GM10847 (cell line): ENCODE results near the gene RAB4A.

Source experiments
- POLR2A ChIP-seq: IDR thresholded peaks from 2 replicates; pipeline ENCODE4 v1.6.1; 2011; ENCODE audit not compliant: insufficient read length; ENCODE audit errors: extremely low read depth

The RAB4A gene

DNA sequence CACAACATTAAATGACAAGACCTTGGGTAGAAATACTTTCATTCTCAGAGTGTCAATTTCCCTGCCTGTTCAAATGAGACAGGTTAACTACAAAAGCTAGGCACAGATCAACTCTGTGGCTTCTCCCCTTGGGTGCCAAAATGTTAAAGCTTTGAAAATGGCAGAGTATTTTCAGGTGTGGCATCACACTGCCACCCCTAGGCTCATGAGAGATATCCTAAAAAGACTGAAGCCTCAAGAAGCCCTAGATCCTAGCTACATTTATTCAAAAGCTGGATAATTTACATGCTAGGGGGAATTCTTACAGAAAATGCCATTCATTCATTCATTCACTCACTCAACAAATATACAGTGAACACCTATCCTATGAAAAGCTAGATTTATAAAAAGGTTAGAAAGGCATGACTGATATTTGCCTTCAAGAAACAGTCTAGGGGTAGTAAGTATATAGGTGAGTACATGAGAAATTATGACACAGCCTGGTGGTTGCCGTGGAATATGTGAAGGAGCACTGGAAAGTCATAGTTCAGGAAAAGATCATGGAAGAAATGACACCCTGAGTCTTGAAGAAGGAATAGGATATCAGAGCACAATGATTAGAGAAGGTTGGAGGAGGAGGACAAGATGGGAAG, 15.9 kb upstream of the RAB4A start:
- TF ChIP-seq POLR2A: no peak

DNA sequence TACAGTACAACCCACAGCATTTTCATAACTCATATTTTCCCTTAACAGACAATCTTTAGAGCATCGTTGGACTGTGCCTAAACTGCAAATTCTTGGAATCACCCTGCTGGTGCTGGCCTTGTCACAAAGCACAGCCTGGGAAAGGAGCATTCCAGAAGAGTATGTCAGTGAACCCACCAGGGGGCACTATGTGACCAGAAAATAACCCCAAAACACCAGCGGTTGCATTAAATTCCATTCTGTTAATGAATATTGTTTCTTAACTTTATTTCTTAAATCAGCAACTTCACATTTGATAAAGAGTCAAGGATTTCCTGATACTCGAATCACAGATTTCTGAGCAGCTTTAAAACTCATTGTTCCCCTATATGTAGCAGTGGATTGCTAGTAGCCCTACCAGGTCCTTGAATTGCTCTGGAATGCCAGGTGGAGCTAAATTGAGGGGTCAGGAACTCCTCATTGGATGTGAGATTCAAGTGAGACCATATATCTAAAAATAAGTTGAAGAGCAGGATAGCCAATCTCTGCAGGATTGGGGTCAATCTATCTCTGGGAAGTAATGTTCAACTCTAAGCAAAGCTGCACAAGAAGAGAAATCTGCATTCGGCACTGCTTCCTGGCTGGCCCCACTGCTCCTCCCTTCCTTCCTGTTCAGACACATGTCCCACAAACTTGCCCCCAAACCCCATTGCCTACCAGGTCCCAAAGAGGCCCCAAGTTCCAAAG, 12.7 kb upstream of the RAB4A start:
- no peak for TF ChIP-seq POLR2A

DNA sequence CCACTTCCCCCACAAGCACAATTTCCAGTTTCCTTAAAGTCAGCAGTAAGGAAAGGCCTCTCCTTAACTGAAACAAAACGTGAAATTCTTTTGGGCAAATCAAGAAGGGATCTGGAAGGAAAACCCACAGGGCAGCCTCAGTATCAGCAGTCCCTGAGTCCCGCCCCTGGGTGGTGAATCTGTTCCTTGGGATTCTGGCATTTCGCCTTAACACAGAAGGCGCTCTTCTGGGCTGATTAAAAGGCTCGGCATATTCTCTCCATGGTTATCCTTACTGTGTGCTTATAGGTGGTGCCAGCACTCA, 12.2 kb upstream of the RAB4A start:
- no peak for TF ChIP-seq POLR2A

DNA sequence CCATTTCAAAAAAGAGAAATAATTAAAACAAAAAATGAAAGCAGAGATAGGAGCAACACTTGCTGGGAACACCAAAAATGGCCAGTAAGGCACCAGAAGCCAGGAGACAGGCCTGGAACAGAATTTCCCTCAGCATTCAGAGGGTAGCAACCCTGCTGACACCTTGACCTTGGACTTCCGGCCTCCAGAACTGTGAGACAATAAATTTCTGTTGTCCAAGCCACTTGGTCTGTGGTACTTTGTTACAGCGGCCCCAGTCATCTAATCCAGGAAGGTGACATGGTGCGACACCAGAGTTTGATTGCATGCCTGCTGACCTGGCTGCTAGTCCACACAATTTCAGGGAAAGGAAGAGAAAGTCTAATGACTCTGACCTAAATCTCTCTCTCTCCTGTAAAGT, 10.6 kb upstream of the RAB4A start:
- TF ChIP-seq POLR2A: no peak

DNA sequence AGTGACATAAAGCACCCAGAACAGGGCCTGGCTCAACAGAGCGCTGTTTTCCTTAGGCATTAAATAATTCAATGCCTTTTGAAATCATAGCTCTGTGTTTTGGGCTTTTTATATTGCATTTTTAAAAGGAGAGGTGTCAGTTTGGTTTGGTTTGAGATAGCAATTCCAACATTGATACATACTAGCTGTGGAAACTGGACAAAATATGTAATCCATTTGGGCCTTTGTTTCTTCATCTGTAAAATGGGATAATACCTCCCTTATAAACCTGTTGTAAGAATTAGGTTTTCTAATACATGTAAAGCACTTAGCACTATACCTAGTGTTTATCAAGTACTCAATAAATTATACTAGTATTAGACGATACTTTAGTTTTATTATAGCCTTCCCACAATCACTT, 8.7 kb upstream of the RAB4A start:
- no peak for TF ChIP-seq POLR2A

DNA sequence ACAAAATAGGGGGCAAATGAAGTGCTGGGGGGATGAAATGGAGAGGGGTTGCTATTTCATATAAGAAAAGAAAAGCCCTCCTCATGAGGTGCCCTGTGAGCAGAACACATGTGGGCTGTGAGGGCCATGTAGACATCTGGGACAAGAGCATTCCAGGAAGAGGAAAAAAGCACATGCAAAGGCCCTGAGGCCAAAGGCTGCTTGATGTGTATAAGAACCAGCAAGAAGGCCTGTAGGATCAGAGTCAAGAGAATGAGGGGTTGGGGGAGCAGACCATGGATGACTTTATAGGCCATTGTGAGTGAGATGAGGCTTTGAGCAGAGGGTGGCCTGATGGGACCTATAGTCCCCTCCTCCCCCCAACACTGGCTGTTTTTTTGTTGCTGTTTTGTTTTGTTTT, 7.7 kb upstream of the RAB4A start:
- TF ChIP-seq POLR2A: no peak

DNA sequence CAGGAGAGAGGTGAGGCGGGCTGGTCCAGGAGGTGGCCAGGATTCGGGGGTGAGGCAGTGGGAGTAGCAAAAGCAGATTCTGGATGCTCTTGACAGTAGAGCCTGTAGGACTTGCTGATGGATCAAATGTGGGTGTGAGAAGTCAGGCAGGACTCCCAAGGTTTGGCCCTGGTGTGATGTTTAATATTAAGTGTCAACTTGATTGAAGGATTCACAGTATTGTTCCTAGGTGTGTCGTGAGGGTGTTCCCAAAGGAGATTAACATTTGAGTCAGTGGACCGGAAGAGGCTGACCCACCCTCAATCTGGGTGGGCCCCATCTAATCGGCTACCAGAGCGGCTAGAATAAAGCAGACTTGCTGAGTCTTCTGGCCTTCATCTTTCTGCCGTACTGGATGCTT, 6.8 kb upstream of the RAB4A start:
- TF ChIP-seq POLR2A: no peak

DNA sequence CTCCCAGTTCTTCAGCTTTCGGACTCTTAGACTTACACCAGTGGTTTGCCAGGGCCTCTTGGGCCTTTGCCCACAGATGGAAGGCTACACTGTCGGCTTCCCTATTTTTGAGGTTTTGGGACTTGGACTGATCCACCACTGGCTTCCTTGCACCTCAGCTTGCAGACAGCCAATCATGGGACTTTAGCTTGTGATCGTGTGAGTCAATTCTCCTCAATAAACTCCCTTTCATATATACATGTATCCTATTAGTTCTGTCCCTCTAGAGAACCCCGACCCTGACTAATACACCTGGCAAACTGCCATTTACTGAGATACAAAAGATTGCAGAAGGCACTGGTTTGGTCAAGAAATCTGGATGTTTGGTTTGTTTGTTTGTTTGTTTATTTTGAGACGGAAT, 6.4 kb upstream of the RAB4A start:
- TF ChIP-seq POLR2A: no peak

DNA sequence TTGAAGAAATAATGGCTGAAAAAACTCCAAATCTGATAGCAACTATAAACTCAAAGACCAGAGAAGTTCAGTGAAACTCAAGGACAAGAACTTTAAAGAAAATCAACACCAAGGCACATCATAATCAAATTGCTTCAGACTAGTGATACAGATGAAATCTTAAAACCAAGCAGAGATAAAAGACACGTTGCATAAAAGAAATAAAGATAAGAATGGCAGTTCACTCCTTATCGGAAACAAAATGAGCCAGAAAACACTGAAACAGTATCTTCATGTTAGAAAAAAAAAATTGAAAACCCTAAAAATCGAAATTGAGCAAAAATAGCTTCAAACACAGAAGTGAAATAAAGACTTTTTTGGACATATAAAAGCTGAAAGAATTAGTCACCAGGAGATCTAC, 4.6 kb upstream of the RAB4A start:
- no peak for TF ChIP-seq POLR2A

DNA sequence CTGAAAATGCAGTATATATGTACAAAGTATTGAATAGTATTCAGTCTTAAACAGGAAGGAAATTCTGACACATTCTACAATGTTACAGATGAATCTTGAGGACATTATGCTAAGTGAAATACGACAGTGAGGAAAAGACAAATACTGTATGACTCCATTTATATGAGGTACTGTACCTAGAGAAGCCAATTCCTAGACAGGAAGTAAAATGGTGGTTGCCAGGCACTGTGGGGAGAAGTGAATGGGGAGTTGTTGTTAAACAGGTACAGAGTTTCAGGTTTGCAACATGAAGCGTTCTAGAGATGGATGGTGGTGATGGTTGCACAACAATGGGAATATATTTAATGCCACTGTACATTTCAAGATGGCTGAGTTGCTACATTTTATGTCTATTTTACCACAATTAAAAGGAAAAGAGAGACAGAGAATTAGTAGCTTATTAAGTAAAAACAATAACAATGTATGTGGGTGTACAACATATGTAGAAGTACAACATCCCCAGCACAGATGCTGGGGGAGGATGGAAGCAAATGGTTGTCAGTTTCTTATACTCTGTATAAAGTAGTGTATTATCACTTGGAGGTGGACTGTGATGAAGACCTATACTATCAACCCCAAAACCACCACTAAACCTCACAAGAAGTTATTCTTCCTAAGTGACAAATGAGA, 3.9 kb upstream of the RAB4A start:
- TF ChIP-seq POLR2A: no peak

DNA sequence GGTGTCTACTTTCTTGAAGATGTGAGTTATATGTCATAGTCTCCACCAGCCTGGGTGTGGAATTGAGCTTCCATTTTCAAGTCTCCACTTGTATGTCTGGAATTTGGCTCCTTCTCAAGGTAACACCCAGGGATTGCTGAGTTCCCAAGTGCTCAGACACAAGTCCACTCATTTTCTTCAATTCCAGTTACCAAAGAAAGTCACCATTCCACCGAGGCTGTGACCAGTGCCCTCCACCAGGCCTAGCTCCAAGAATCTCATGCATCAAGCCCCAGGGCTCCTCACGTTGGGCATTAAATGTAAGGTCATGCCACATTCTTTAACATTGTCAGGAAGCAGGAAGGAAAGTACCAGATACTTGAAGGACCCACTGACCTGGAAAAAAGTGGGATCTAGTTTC, 2.4 kb upstream of the RAB4A start:
- TF ChIP-seq POLR2A: no peak

DNA sequence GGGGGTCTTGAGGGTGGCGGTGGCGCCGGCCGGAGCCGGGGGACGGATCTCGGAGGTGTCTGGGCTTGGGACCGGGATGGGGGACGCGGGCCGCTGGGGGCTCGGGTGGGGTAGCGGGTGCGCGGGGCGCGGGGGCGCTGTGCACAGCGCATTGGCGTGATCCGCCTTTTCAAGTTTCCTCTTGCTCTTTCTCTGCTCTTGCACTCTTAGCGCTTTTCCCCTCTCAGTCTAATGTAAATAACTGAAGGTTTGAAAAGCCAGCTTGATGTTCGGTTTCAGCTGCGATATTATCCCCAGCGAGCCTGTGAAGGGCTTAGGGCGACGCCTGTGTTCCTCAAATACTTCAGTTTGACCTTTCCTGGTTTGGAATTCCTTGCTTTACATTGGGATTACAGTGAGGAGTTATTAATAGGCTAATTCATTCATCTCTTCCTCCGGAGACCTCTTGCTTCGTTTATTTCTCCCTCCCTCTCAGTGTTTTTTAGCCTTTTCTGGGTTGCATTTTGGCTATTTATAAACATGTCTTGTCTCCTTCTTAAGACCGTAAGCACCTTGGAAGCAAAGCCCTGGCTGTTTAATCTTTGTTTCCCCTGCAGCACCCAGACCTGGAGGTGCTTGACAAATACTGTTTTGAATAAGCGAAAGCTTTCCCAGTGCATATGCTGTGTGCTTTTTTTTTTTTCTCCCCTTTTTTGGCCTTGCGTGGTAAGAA, 693 bp downstream of the RAB4A start:
- no peak for TF ChIP-seq POLR2A

DNA sequence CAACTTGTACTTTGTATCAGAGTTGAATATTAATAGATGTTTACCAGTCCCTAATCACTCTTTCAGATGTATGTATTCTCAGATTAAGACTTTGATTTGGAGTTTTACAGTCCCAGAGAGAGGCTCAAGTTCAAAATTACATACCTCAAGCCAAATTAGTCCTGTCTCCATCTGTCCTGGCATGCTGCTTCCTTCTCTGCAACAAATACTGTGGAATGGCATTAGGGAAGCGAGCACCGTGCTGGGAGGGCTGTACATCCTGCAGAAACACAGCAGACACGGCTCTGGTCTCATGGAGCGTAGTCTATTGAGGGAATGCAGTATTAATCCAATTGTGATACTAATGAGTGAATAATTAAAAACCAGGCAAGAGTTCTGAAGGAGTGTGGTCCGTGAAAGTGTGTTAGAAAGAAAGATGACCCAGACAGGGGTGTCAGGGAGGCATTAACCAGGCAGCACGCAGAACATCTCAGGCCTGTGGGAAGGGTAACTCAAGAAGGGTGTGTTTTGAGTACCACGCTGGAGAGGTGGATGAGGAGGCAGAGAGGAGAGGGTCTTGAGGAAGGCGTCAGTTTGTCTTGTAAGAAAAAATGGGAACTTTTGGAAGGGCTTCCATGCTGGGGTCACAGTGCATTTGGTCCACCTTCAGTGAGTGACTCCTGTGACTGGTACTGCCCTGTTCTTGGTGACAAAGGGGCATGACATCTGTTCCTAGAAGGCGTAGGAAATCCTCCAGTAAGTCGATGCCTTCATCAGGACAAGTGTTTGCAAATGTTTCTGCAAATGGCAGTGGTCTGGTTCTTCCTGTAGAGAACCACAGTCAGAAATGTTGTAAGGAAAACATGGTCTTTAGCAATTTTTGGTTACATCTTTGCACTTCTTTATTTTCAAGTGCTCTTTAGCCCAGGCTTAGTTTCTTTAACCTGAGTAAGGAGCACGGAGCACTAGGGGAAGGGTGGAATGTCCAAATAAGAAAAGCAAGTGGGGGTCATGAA, 1.6 kb downstream of the RAB4A start:
- no peak for TF ChIP-seq POLR2A

DNA sequence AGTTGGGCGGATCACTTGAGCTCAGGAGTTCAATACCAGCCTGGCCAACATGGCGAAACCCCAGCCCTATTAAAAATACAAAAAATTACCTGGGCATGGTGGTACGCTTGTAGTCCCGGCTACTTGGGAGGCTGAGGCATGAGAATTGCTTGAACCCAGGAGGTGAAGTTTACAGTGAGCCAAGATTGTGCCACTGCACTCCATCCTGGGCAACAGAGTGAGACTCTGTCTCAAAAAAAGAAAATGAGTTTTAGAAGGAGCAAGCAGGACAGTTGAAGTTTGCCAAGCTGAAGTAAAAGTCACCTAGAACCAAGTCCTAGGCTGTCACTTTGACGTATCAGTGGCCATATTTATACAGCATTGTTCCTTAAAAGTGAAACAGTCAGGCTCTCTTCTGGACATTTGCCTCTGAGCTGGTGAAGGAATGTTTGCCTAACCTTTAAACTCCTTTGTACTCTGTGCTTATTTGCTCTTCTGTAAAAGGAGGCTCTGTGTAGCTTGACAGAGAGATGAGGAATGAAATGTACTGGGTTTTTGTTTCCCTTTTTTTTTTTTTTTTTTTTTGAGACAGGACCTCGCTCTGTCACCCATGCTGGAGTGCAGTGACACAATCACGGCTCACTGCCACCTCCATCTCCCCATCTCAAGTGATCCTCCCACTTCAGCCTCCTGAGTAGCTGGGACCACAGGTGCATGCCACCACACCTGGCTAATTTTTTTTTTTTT, 2.8 kb downstream of the RAB4A start:
- no peak for TF ChIP-seq POLR2A

DNA sequence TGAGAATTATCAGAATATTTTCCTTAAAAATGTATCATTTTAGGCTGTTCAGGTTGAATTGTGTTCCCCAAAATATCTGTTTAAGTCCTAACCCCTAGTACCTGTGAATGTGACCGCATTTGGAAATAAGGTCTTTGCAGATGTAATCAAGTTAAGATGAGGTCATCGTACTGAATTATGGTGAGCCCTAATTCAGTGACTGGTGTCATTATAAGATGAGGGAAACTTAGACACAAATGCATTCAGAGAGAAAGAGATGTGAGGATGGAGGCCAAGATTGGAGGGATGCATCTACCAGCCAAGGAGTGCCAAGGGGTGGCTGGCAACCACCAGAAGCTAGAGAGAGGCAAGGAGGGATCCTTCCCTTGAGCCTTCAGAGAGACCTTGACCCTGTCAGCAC, 4.1 kb downstream of the RAB4A start:
- TF ChIP-seq POLR2A: no peak
